ENCODE data around the gene DDX25.

DDX25 gene

GRCh38 chr11:125954123-125954944 lies 50.0 kb downstream of the DDX25 start:
- intact Hi-C loops (cut with DNase I; ENCODE audit: low total_unique reads): no loop called here
- peaks cover 0 to 9% of the 10 kb centered on the region in 2 donors for H3K27me3 ChIP-seq
- H3K9me3 ChIP-seq: no peaks in the 10 kb centered on the region
- TF ChIP-seq CTCF (IDR thresholded peaks at IDR 0.05): no peak
- H3K4me1 ChIP-seq: peaks cover 0 to 7% (median 0%) of the 10 kb centered on the region in 4 donors
- no peak overlapping the region for H3K27ac ChIP-seq
- H3K4me3 ChIP-seq: no peak overlapping the region
- no peak for DNase-seq
- H3K36me3 ChIP-seq: no peaks in the 10 kb centered on the region

- no peak for TF ChIP-seq CTCF (IDR thresholded peaks at IDR 0.05)
Measured at GRCh38 chr11:125954945-125955640, 50.8 kb downstream of the DDX25 start.

GRCh38 chr11:125955856-125956255 lies 51.5 kb downstream of the DDX25 start:
- H3K4me1 ChIP-seq: peaks cover 0 to 5% (median 0%) of the 10 kb centered on the region in 4 donors
- DNase-seq: no peak
- intact Hi-C loops (cut with DNase I; ENCODE audit: low total_unique reads): no loop called here
- H3K27me3 ChIP-seq: peaks cover 0 to 1% of the 10 kb centered on the region in 2 donors
- no peak overlapping the region for H3K27ac ChIP-seq
- no peaks in the 10 kb centered on the region for H3K36me3 ChIP-seq
- H3K4me3 ChIP-seq: no peak overlapping the region
- no peaks in the 10 kb centered on the region for H3K9me3 ChIP-seq
- TF ChIP-seq CTCF (IDR thresholded peaks at IDR 0.05): no peak

More at GRCh38 chr11:125954945-125955640, 50.8 kb downstream of the DDX25 start:
- Histone ChIP-seq H3K4me1 (peaks cover 0 to 7% (median 0%) of the 10 kb centered on the region in 4 donors), H3K4me3 (no peak overlapping the region), H3K36me3 (no peaks in the 10 kb centered on the region), H3K27ac (no peak overlapping the region), H3K27me3 (peaks cover 0 to 4% of the 10 kb centered on the region in 2 donors), H3K9me3 (no peaks in the 10 kb centered on the region)
- DNase-seq: no peak
- intact Hi-C loops (cut with DNase I; ENCODE audit: low total_unique reads): no loop called here

GRCh38 chr11:125956391-125957134 lies 52.3 kb downstream of the DDX25 start:
- Histone ChIP-seq H3K27me3 (no peaks in the 10 kb centered on the region), H3K9me3 (no peaks in the 10 kb centered on the region), H3K4me1 (no peaks in the 10 kb centered on the region), H3K4me3 (no peak overlapping the region), H3K27ac (no peak overlapping the region), H3K36me3 (peaks cover 0 to 3% (median 2%) of the 10 kb centered on the region in 3 donors)
- DNase-seq: peak in 1 of 2 donors; percentile 75
- TF ChIP-seq CTCF (IDR thresholded peaks at IDR 0.05): no peak
- intact Hi-C loops (cut with DNase I; ENCODE audit: low total_unique reads): no loop called here

- H3K4me3 ChIP-seq: no peak overlapping the region
- peaks cover 0 to 9% (median 7%) of the 10 kb centered on the region in 3 donors for H3K36me3 ChIP-seq
- no peaks in the 10 kb centered on the region for H3K27me3 ChIP-seq
- no peaks in the 10 kb centered on the region for H3K4me1 ChIP-seq
- no peak overlapping the region for H3K27ac ChIP-seq
- intact Hi-C loops (cut with DNase I; ENCODE audit: low total_unique reads): no loop called here
- DNase-seq: no peak
- peaks cover 0 to 8% (median 0%) of the 10 kb centered on the region in 3 donors for H3K9me3 ChIP-seq
- TF ChIP-seq CTCF (IDR thresholded peaks at IDR 0.05): no peak
Measured at GRCh38 chr11:125957618-125958332, 53.5 kb downstream of the DDX25 start.

Measured in tibial artery (tissue), 4 donors.